NOMO-1 (cell line): ENCODE data around the gene SCRN1.

Experiments
- DNase-seq, 2 experiments: peaks; one replicate each; lab custom pipeline; 2025; ENCODE audit not compliant: unreplicated experiment in 2 of 2; lab: John Stamatoyannopoulos, UW

SCRN1 gene

GRCh38 chr7:30010021-30010420 is 20.4 kb upstream of the SCRN1 start:
- DNase-seq = no peak

DNA sequence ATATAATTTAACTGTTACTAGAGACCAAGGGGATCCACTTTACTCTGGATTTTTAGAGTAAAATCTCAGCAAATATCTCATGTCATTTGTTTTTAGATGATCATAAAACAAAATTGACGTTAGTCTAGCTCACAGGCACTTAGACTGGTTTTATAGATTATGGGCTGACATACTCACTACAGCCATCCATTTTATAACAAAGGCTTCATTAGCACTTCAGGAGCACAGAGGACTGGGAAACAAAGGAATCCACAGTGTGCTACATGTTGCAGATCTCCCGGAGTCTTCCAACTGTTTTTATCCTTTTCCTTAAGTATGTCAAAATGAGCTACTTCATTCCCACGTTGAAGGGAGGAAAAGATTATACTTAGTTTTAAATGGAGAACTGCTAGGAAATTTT is 15.9 kb upstream of the SCRN1 start:
- no peak for DNase-seq

- DNase-seq = no peak
Measured at GRCh38 chr7:30003098-30003497, 13.5 kb upstream of the SCRN1 start.

GRCh38 chr7:30001998-30002397 is 12.4 kb upstream of the SCRN1 start:
- no peak for DNase-seq

- no peak for DNase-seq
Measured at GRCh38 chr7:29998489-29998888, 8.9 kb upstream of the SCRN1 start.

DNA sequence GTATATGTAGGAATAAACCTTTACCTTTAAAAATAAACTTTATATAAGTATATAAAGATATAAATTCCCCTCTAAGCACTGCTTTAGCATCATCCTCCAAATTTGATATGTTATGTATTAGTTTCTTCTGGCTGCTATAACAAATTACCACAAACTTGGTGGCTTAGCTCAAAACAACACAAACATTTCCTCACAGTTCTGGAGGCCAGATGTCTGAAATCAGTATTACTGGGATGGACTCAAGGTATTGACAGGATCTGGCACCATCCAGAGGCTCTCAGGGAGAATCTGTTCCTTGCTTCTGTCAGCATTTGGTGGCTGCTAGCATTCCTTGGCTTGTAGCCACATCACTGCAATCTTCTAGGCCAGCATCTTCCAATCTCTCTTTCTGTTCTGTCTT is 6.7 kb upstream of the SCRN1 start:
- DNase-seq = no peak

DNA sequence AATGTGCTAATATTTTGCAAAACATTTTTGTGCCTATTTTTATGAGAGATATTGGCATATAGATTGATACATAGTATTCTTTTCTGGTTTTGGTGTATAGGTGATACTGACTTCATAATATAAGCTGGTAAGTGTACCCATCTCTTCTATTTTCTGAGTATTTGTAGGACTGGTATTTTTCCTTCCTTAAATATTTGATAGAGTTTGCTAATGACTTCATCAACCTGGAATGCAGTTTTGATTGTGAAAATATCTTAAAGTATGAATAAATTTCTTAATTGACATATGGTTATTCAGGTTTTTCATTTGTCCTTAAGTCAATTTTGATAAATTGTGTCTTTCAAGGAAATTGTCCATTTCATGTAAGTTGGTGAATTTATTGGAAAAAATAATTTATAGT is 6.1 kb upstream of the SCRN1 start:
- DNase-seq = no peak

- DNase-seq = no peak
Measured at GRCh38 chr7:29993140-29993539, 3.5 kb upstream of the SCRN1 start.

GRCh38 chr7:29991937-29992336 is 2.3 kb upstream of the SCRN1 start:
- no peak for DNase-seq

GRCh38 chr7:29990931-29991330 is 1.3 kb upstream of the SCRN1 start:
- DNase-seq = no peak

GRCh38 chr7:29988424-29989256 is 961 bp downstream of the SCRN1 start:
- DNase-seq = peak in 1 of 2 experiments; percentile 5

DNA sequence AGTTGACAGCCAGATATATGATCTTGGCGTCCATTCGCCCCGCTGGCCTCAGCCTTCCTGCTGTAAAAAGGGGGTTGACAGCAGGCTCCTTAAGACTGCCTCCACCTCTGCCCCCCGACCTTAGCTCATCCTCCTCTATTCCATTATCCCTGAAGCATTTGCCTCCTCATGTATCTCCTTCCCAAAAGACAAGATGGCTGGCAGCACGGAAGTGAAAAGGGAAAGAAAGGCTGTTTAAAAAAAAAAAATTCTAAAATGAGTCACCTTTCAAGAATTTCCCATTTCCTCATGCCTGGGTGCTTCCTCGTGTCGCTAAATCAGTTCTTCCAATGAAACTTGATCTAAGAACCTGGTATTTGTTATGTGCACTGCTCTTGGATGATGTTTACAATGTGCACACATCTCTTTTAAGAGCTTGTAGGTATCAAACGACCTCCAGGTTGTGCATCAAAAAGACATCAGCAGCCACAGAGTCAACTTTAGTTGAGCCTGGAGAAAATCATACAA is 1.7 kb downstream of the SCRN1 start:
- DNase-seq = no peak

GRCh38 chr7:29987083-29987482 is 2.5 kb downstream of the SCRN1 start:
- no peak for DNase-seq

GRCh38 chr7:29980151-29980550 is 9.4 kb downstream of the SCRN1 start:
- no peak for DNase-seq

DNA sequence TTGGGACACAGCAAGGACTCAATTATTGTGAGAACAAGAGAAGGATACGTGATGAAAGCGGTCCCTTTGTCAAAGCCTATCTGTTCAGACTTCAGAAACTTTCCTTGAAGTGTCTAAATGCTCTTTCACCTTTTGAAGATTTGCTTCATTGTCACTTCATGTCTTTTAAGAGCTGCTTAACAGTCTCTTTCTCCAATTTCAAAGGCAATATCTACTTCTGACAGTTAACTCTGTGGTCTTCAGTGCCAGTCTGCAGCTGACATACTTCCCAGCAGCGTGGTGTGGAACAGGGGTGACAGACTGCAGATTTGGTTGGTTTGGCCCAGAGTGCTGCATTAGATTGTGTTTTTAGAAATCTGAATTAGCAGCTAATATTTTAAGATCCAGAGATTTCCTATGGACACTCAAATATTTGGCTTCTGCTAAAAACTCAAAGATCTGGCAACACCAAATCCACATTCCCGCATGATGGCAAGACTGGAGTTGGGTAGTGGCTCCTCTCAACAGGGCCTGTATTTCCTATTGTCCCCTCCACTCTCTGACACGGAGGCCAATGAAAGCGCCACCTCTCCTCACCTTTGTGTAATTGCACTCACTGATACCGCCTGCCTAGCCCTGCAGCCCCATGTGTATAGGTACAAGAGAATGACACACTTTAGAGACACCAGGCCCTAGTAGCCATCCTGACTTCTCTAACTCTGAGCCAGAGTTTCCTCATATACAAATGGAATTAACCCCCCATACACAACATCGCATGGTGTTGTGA is 11.5 kb downstream of the SCRN1 start:
- DNase-seq = no peak

GRCh38 chr7:29976673-29977415 is 12.8 kb downstream of the SCRN1 start:
- peak in 1 of 2 experiments; percentile 8 for DNase-seq

- DNase-seq = no peak
Measured at GRCh38 chr7:29976266-29976665, 13.3 kb downstream of the SCRN1 start.

DNA sequence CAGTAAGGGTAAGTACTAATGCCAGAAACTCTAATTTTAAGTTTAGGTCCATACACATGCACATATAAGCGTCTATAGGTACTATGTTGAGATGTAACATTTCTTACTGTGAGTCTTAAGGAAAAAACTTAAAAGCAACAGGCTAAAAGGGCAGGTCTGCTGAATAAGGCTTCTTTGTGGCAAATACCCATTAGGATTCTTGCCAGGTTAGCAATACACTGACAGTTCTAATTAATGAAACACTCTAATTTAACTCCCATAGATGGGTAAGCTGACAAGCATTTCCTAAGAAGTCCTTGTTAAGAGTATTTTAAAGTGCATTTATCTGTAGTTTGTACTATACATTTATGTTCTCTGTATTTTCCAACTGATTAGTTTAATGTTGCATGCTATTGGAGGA is 14.0 kb downstream of the SCRN1 start:
- no peak for DNase-seq

DNA sequence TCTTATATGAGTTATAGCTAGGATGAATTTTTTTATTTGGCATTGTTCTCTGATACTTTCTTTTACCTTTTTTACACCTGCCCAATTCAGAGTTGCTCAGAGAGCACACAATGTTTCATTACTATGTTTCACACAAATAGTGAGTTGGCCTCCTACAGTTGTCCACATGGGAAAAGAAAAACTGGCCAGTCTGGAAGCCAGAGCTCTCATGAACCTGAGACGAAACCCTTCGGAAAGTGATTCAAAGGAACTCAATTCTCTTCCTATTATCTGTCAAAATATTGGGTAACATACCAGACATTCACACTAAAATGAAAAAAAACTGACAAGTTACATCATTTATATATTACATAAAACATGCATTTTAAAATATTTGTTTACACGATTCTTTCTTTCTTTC is 15.3 kb downstream of the SCRN1 start:
- no peak for DNase-seq

DNA sequence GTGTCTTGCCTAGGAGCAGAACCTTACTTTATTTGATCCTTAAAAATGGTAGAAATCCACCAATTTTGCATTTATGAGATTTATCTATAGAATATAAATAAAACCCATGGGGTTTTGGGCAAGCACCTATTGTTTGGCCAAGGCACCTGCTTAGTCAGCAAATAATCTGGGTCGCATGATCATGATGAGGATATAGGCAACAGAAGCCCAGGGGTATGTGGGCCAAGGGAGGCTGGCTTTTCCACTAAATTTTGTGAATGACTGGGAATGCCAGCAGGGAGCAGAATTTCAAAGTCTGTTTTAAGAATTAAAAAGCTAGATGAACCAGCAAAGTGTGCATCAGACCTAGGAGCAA is 17.3 kb downstream of the SCRN1 start:
- DNase-seq = no peak

DNA sequence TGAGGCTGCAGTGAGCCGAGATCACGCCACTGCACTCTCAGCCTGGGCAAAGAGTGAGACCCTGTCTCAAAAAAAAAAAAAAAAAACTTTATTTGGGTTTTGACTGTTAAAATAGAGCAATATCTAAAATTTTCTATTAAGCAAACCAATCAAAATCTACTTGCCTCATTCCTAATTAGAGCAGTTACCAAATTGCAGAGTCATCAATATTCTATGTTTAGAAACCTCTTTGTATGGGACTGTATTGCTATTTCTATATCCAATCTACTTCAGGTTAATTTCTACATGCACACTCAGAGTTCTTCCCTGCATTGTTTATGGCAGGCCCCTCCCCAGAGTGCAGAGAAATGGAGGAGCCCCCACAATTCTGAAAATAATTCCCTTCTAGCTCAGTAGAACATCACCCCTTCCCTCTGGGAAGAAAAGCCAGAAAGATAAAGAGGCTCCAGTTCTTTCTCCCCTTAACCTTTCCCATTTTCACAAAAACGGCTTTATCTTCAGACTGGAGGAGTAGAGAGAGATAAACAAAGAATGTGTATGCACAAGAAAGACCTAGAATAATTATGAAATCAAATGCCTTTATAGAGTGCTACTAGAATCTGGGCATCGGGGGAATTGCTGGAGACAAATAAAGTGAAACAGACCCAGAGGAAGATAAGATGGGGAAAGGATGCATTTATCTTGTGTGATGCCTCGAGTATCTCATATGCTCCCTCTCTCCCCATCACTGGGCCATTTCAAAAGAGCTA is 17.9 kb downstream of the SCRN1 start:
- DNase-seq = no peak
